ENCODE data around the gene TSC22D3. TPM values are rescaled to one million over a fixed set of nuclear protein-coding genes. Genes with fewer than 3 reads are reported as not detected.

Gene TSC22D3
- total RNA-seq, 1 donor from 2014 or later: 30.3 TPM

DNA sequence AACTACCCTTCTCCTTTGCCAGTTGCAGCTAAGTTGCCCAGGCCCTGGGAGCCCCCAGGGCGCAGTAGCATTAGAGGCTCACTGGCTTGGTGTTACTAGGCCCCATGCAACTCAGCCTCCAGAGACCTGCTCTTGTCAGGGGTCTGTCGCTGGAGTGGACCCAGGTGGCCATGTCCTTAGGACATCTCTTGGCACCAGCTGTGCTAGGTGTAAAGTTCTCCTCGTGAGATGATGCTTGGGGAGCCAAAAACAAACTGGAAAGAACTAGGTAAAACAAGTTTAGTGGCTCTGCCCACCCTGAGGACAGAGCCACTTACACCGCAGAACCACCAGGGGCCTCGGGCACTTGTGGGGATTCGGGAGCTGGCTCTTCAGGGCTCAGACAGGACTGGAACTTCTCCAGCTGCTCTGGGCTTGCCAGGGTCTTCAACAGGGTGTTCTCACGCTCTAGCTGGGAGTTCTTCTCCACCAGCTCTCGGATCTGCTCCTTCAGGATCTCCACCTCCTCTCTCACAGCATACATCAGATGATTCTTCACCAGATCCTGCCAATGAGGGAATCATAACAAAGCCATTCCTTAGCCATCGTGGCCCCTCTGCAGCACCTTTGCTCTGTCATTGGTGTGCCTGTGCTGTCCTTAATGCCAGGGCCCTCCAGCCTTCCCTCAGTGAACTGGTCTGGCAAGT lies 61.2 kb downstream of the TSC22D3 start:
- peak overlapping the region; percentile 69 for H3K27ac ChIP-seq (ENCODE audit: low read depth, low read length)
- H3K9me3 ChIP-seq (ENCODE audit: control insufficient read depth in 3 of 3, low read length in 3 of 3): no peaks in the 10 kb centered on the region
- H3K27me3 ChIP-seq (ENCODE audit: control insufficient read depth in 3 of 3, insufficient read depth in 3 of 3, low read length in 3 of 3): peaks cover 0 to 5% (median 0%) of the 10 kb centered on the region in 3 donors
- H3K4me3 ChIP-seq (ENCODE audit: low read length in 3 of 3): peak overlapping the region; percentile 52 to 88 (median 59)
- peaks cover 53 to 74% (median 62%) of the 10 kb centered on the region in 3 donors for H3K4me1 ChIP-seq (ENCODE audit: control insufficient read depth in 3 of 3, insufficient read depth in 3 of 3, low read length in 3 of 3)
- peaks cover 12 to 14% (median 13%) of the 10 kb centered on the region in 3 donors for H3K36me3 ChIP-seq (ENCODE audit: control insufficient read depth in 3 of 3, insufficient read depth in 3 of 3, low read length in 3 of 3)
- peak overlapping the region; percentile 46 to 88 (median 82) for H3K9ac ChIP-seq (ENCODE audit: low read depth in 1 of 3, low read length in 3 of 3)

DNA sequence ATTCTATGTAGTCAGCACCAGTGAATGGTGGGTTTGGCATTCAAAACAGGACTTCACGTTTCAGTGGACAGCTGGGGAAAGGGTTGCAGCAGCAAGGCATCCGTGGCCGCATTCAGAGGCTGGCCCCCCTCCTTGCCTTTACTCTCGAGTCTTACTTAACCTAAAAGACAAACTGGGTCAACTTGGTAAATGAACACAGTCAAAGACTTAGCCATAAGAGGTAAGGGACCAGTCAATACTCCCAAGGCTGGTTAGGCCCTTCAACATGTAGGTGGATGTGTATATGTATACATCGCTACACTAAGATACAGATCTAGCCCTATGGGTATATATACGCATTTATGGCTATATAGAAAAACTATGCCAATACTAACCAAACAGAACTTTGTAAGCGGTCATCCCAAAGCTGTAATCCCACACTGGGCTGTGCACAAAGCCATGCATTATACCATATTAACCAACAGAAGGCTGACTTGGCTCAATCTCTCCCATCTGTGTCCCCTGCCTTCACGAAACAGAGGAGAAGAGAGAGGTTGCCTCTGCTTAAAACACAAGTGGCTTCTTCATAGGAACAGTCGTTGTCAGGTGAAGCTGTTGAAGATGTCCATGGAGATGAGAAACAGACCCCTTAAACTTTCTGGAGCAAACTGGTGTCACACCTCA lies 61.9 kb downstream of the TSC22D3 start:
- peaks cover 12 to 14% (median 13%) of the 10 kb centered on the region in 3 donors for H3K36me3 ChIP-seq (ENCODE audit: control insufficient read depth in 3 of 3, insufficient read depth in 3 of 3, low read length in 3 of 3)
- peak overlapping the region; percentile 17 to 34 (median 22) for H3K4me3 ChIP-seq (ENCODE audit: low read length in 3 of 3)
- no peaks in the 10 kb centered on the region for H3K9me3 ChIP-seq (ENCODE audit: control insufficient read depth in 3 of 3, low read length in 3 of 3)
- H3K9ac ChIP-seq (ENCODE audit: low read depth in 1 of 3, low read length in 3 of 3): peak overlapping the region; percentile 25 to 46 (median 35)
- peak overlapping the region; percentile 69 for H3K27ac ChIP-seq (ENCODE audit: low read depth, low read length)
- H3K27me3 ChIP-seq (ENCODE audit: control insufficient read depth in 3 of 3, insufficient read depth in 3 of 3, low read length in 3 of 3): peaks cover 0 to 5% (median 0%) of the 10 kb centered on the region in 3 donors
- H3K4me1 ChIP-seq (ENCODE audit: control insufficient read depth in 3 of 3, insufficient read depth in 3 of 3, low read length in 3 of 3): peaks cover 51 to 68% (median 58%) of the 10 kb centered on the region in 3 donors

DNA sequence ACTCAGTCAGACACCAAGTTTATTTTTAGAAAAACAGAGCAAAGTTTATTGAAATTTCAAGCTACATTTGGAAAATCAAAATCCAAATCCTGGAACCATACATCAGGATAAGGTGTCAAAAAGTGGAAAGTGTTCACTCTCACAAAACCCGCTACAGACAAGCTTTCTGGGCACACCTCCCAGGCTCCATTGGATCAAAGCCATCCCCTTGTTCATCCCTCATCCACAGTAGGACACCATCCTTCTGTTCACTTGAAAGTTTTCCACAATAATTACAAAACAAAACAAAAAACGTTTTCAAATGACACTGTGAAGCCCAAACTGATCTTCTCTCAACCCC lies 62.4 kb downstream of the TSC22D3 start:
- Histone ChIP-seq H3K27ac (ENCODE audit: low read depth, low read length) (peak overlapping the region; percentile 69), H3K9me3 (ENCODE audit: control insufficient read depth in 3 of 3, low read length in 3 of 3) (no peaks in the 10 kb centered on the region), H3K36me3 (ENCODE audit: control insufficient read depth in 3 of 3, insufficient read depth in 3 of 3, low read length in 3 of 3) (peaks cover 12 to 14% (median 13%) of the 10 kb centered on the region in 3 donors), H3K4me3 (ENCODE audit: low read length in 3 of 3) (peak overlapping the region; percentile 6 to 22 (median 15)), H3K9ac (ENCODE audit: low read depth in 1 of 3, low read length in 3 of 3) (peak overlapping the region in 1 of 3 donors; percentile 3), H3K27me3 (ENCODE audit: control insufficient read depth in 3 of 3, insufficient read depth in 3 of 3, low read length in 3 of 3) (peaks cover 0 to 5% (median 0%) of the 10 kb centered on the region in 3 donors), H3K4me1 (ENCODE audit: control insufficient read depth in 3 of 3, insufficient read depth in 3 of 3, low read length in 3 of 3) (peaks cover 46 to 64% (median 53%) of the 10 kb centered on the region in 3 donors)

DNA sequence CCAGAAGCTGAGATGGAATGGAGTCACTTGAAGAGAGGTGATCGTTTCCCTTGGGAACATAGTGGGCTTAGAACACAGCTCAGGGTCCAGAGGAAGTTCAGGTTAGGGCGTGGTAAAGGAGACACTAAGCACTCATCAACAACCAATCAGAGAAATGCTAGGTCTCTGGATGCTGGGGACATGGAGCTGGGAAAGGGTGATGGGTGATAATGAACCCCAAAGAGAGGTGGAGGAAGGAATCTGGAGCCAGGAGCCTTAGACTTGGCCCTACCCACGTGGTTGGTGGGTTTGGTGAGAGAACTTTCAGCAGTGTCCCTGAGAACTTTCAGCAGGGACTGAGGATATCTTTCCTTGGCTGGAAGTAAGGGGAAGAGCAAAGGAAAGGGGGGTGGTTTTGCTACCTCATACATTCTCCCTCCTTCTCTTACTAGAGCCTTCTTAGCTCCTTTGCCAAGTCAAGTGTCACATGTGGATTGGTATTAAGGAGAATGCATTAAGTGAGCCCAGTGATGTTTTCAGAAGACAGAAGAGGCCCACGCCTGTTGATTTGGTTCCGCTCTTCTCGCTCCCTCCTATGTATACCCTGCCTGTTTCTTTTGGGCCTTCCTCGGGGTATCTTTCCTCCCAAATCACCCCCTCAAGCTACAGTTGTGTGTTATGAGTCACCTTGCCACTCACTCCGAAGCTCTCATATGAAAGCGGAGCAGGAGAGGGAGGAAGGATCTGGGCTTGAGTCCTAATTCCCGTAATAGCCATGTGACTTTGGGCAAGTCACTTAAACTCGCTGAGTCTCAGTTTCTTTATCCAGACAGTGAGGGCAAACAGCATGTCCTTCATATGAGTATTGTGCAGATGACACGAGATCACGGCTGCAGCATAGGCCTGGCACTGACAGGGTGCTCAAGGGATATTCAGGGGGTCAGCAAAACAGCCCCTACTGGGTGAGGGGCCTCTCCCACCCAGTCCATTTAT lies 63.1 kb downstream of the TSC22D3 start:
- H3K4me1 ChIP-seq (ENCODE audit: control insufficient read depth in 3 of 3, insufficient read depth in 3 of 3, low read length in 3 of 3): peaks cover 42 to 58% (median 46%) of the 10 kb centered on the region in 3 donors
- H3K4me3 ChIP-seq (ENCODE audit: low read length in 3 of 3): peak overlapping the region in 2 of 3 donors; percentile 15 to 22
- H3K27me3 ChIP-seq (ENCODE audit: control insufficient read depth in 3 of 3, insufficient read depth in 3 of 3, low read length in 3 of 3): peaks cover 0 to 4% (median 0%) of the 10 kb centered on the region in 3 donors
- H3K36me3 ChIP-seq (ENCODE audit: control insufficient read depth in 3 of 3, insufficient read depth in 3 of 3, low read length in 3 of 3): peaks cover 12 to 14% (median 13%) of the 10 kb centered on the region in 3 donors
- no peaks in the 10 kb centered on the region for H3K9me3 ChIP-seq (ENCODE audit: control insufficient read depth in 3 of 3, low read length in 3 of 3)
- H3K9ac ChIP-seq (ENCODE audit: low read depth in 1 of 3, low read length in 3 of 3): peak overlapping the region in 1 of 3 donors; percentile 41
- H3K27ac ChIP-seq (ENCODE audit: low read depth, low read length): peak overlapping the region; percentile 69

DNA sequence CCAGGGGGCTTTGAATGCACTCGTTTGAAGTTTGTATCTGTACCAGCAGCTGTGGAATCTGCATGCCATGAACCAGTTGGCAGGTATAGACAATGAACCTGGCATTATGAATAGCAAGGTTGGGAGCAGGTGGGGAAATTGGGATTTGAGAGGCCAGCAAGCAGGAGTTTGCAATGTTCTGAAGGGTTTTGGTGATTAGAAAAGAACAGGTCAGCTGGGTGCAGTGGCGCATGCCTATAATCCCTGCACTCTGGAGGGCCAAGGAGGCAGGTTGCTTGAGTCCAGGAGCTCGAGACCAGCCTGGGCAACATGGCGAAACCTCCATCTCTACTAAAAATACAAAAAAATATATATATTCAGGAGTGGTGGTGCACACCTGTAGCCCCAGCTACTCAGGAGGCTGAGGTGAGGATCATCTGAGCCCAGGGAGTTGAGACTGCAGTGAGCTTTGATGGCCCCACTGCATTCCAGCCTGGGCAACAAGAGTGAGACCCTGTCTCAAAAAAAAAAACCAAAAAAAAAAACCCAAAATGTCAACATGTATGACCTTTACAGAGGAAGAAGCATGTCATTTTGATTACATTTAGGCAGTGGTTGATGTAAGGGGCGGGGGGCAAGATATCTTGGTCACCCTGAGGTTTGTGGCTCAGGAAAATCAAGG lies 63.9 kb downstream of the TSC22D3 start:
- Histone ChIP-seq H3K36me3 (ENCODE audit: control insufficient read depth in 3 of 3, insufficient read depth in 3 of 3, low read length in 3 of 3) (peaks cover 12 to 14% (median 13%) of the 10 kb centered on the region in 3 donors), H3K27me3 (ENCODE audit: control insufficient read depth in 3 of 3, insufficient read depth in 3 of 3, low read length in 3 of 3) (no peaks in the 10 kb centered on the region), H3K27ac (ENCODE audit: low read depth, low read length) (peak overlapping the region; percentile 69), H3K9ac (ENCODE audit: low read depth in 1 of 3, low read length in 3 of 3) (no peak overlapping the region), H3K4me1 (ENCODE audit: control insufficient read depth in 3 of 3, insufficient read depth in 3 of 3, low read length in 3 of 3) (peaks cover 37 to 54% (median 40%) of the 10 kb centered on the region in 3 donors), H3K9me3 (ENCODE audit: control insufficient read depth in 3 of 3, low read length in 3 of 3) (no peaks in the 10 kb centered on the region), H3K4me3 (ENCODE audit: low read length in 3 of 3) (no peak overlapping the region)

DNA sequence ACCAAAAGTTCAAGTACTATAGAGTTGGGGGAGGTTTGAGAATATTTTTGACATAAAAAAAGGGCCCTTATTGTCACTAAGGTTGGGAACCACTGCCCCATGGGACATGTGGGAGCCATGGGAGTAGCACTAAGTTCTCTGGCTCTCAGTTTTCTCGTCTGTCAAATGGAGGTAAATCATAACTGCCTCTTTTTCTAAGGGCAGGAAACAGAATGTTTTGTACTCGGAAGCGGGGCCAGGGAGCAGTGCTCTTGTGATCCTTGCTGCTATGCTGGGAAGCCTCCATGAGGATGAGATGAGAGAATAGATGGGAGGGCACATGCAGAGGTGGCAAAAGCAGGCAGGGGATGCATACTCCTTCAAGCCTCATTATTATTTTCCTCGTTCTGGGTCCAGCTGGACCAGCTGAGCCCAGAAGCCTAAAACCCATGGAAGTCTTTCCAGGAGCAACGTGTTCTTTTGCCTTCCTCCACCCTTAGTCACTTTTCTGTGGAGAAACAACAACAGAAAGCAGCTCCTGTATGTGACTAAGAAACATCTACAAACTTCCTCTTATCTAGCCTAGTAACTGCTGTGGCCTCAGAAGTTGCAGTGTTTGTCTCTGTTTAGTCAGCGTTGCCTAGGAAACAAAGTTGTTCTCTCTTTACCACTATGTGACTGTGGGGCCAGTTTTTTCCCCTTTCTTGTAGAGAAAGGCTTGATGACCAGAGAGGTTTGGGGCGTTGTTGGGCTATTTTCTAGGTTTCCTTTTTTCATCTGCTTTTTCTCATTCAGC lies 64.8 kb downstream of the TSC22D3 start:
- Histone ChIP-seq H3K9ac (ENCODE audit: low read depth in 1 of 3, low read length in 3 of 3) (peak overlapping the region in 1 of 3 donors; percentile 33), H3K4me1 (ENCODE audit: control insufficient read depth in 3 of 3, insufficient read depth in 3 of 3, low read length in 3 of 3) (peaks cover 37 to 51% (median 40%) of the 10 kb centered on the region in 3 donors), H3K27me3 (ENCODE audit: control insufficient read depth in 3 of 3, insufficient read depth in 3 of 3, low read length in 3 of 3) (no peaks in the 10 kb centered on the region), H3K9me3 (ENCODE audit: control insufficient read depth in 3 of 3, low read length in 3 of 3) (no peaks in the 10 kb centered on the region), H3K4me3 (ENCODE audit: low read length in 3 of 3) (no peak overlapping the region), H3K36me3 (ENCODE audit: control insufficient read depth in 3 of 3, insufficient read depth in 3 of 3, low read length in 3 of 3) (peaks cover 10 to 14% (median 13%) of the 10 kb centered on the region in 3 donors), H3K27ac (ENCODE audit: low read depth, low read length) (peak overlapping the region; percentile 59)

DNA sequence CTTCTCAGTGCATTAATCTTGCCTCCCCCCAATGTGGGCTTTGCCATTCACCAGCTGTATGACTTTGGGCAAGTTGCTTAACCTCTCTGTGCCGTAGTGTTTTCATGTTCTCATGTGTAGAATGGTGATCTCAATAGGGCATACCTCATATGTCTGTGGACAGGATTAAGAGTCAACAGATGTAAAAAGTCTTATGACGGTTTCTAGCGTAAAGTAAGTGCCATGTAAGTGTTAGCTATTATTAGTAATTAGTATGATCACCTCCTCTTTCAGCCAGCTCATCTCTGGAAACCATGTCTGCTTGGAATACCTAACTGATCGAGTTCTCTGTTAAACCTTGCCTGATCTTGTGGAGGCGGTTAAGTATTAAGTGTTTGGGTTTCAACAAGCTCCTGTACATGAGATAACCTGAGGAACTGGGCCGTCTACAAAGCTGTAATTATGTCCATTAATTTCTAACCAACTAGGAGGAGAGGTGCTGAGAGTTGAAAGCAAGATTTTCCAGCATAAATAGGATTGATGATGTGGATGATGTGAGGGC lies 66.3 kb downstream of the TSC22D3 start:
- no peak overlapping the region for H3K4me3 ChIP-seq (ENCODE audit: low read length in 3 of 3)
- no peak overlapping the region for H3K27ac ChIP-seq (ENCODE audit: low read depth, low read length)
- H3K9me3 ChIP-seq (ENCODE audit: control insufficient read depth in 3 of 3, low read length in 3 of 3): no peaks in the 10 kb centered on the region
- peaks cover 6 to 8% (median 6%) of the 10 kb centered on the region in 3 donors for H3K36me3 ChIP-seq (ENCODE audit: control insufficient read depth in 3 of 3, insufficient read depth in 3 of 3, low read length in 3 of 3)
- peaks cover 25 to 36% (median 25%) of the 10 kb centered on the region in 3 donors for H3K4me1 ChIP-seq (ENCODE audit: control insufficient read depth in 3 of 3, insufficient read depth in 3 of 3, low read length in 3 of 3)
- peaks cover 0 to 3% (median 0%) of the 10 kb centered on the region in 3 donors for H3K27me3 ChIP-seq (ENCODE audit: control insufficient read depth in 3 of 3, insufficient read depth in 3 of 3, low read length in 3 of 3)
- no peak overlapping the region for H3K9ac ChIP-seq (ENCODE audit: low read depth in 1 of 3, low read length in 3 of 3)

DNA sequence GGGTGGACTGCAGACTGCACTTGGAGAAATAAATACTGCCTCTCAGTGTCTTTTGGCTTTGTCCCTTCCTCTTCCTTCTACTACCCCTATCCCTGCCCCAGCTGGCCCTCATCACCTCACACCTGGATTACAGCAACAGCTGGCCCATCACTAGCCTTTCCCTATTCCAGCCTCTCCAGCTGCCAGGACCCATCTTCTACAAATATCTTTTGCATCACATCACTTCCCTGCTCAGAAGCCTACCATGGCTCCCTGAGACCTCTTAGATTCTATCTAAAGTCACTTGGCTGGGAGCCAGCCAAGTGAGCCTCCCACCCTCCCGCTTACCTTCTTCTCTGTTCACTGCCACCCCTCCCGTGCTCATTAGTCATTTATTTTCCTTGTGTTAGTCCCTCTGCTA lies 66.8 kb downstream of the TSC22D3 start:
- Histone ChIP-seq H3K9ac (ENCODE audit: low read depth in 1 of 3, low read length in 3 of 3) (no peak overlapping the region), H3K27ac (ENCODE audit: low read depth, low read length) (no peak overlapping the region), H3K4me3 (ENCODE audit: low read length in 3 of 3) (no peak overlapping the region)

More for the DNA sequence above, 66.8 kb downstream of the TSC22D3 start:
- no peaks in the 10 kb centered on the region for H3K9me3 ChIP-seq (ENCODE audit: control insufficient read depth in 3 of 3, low read length in 3 of 3)
- H3K27me3 ChIP-seq (ENCODE audit: control insufficient read depth in 3 of 3, insufficient read depth in 3 of 3, low read length in 3 of 3): peaks cover 0 to 3% (median 0%) of the 10 kb centered on the region in 3 donors
- H3K4me1 ChIP-seq (ENCODE audit: control insufficient read depth in 3 of 3, insufficient read depth in 3 of 3, low read length in 3 of 3): peaks cover 20 to 30% (median 22%) of the 10 kb centered on the region in 3 donors
- peaks cover under 1 to 2% (median under 1%) of the 10 kb centered on the region in 3 donors for H3K36me3 ChIP-seq (ENCODE audit: control insufficient read depth in 3 of 3, insufficient read depth in 3 of 3, low read length in 3 of 3)

Measured in skeletal muscle tissue (tissue), 4 donors.